Tibial nerve (tissue), 4 donors: ENCODE results near the gene PLA2R1.

ENCODE experiments used
- EP300 ChIP-seq, 2 donors: sonication (generic); formaldehyde crosslinking; IDR thresholded peaks; one replicate each; pipeline ENCODE4 v1.6.1; 2017; ENCODE audit warnings: antibody characterized with exemption in 2 of 2, mild to moderate bottlenecking in 1 of 2
- POLR2A ChIP-seq, 2 donors: fragments of 450-650 bp; IDR thresholded peaks; one replicate each; pipeline ENCODE4 v1.6.1; 2017; ENCODE audit warnings: antibody characterized with exemption in 2 of 2, mild to moderate bottlenecking in 2 of 2, moderate library complexity in 2 of 2
- TF ChIP-seq, protein P1 (sequence below), 5 experiments: fragments of 200-600 bp in 3 of 5; fragments of 450-650 bp in 2 of 5; sonication (generic) in 3 of 5; IDR thresholded peaks; one replicate each; pipeline ENCODE4 v1.5.1; 2016 to 2019; ENCODE audit warnings: antibody characterized with exemption in 5 of 5, mild to moderate bottlenecking in 3 of 5, moderate library complexity in 2 of 5

DNA sequence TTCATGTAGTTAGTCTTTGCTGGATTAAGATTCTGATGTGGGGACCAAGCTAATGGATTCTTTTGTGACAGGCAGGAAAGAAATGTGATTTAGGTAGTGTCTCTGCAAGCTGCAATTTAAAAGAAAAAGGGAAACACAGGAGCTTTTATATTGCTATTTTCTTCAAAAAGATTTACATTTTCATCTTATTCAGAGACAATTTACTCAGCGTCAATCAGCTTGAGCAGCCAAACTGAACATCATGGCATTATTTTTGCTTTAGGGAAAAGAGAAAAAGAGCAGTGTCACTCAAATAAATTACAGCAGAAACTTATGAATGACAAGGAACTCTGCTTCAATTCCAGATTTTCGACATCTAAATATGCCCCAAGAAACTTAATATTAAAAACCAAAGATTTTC, 67.4 kb downstream of the PLA2R1 start:
- TF ChIP-seq, protein P1, sequence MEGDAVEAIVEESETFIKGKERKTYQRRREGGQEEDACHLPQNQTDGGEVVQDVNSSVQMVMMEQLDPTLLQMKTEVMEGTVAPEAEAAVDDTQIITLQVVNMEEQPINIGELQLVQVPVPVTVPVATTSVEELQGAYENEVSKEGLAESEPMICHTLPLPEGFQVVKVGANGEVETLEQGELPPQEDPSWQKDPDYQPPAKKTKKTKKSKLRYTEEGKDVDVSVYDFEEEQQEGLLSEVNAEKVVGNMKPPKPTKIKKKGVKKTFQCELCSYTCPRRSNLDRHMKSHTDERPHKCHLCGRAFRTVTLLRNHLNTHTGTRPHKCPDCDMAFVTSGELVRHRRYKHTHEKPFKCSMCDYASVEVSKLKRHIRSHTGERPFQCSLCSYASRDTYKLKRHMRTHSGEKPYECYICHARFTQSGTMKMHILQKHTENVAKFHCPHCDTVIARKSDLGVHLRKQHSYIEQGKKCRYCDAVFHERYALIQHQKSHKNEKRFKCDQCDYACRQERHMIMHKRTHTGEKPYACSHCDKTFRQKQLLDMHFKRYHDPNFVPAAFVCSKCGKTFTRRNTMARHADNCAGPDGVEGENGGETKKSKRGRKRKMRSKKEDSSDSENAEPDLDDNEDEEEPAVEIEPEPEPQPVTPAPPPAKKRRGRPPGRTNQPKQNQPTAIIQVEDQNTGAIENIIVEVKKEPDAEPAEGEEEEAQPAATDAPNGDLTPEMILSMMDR (IDR thresholded peaks at IDR 0.05), result no peak
- TF ChIP-seq POLR2A (IDR thresholded peaks at IDR 0.05) (no peak), EP300 (IDR thresholded peaks at IDR 0.05) (no peak)
